HUES48 (cell line): ENCODE results near the gene BICDL1.

Source experiments
- H3K27ac ChIP-seq: one replicate; pipeline ENCODE4 v1.7.0; 2013; ENCODE audit warnings: low read depth, low read length, inconsistent platforms
- H3K27me3 ChIP-seq: 2 replicates; pipeline ENCODE4 v1.6.1; 2013; ENCODE audit warnings: mild to moderate bottlenecking, low read length; ENCODE audit not compliant: control insufficient read depth, insufficient read depth
- H3K36me3 ChIP-seq: 2 replicates; pipeline ENCODE4 v1.6.1; 2013; ENCODE audit warnings: low read length; ENCODE audit not compliant: control insufficient read depth, insufficient read depth
- H3K4me1 ChIP-seq: 2 replicates; pipeline ENCODE4 v1.6.1; 2013; ENCODE audit warnings: mild to moderate bottlenecking, low read length; ENCODE audit not compliant: control insufficient read depth, insufficient read depth
- H3K4me3 ChIP-seq: 2 replicates; pipeline ENCODE4 v1.5.1; 2013; ENCODE audit warnings: mild to moderate bottlenecking, low read depth, low read length
- H3K9ac ChIP-seq: 2 replicates; pipeline ENCODE4 v1.6.1; 2013; ENCODE audit warnings: mild to moderate bottlenecking, low read depth, low read length, moderate library complexity
- H3K9me3 ChIP-seq: 2 replicates; pipeline ENCODE4 v1.6.1; 2013; ENCODE audit warnings: low read length; ENCODE audit not compliant: control insufficient read depth, insufficient read depth

Gene BICDL1

DNA sequence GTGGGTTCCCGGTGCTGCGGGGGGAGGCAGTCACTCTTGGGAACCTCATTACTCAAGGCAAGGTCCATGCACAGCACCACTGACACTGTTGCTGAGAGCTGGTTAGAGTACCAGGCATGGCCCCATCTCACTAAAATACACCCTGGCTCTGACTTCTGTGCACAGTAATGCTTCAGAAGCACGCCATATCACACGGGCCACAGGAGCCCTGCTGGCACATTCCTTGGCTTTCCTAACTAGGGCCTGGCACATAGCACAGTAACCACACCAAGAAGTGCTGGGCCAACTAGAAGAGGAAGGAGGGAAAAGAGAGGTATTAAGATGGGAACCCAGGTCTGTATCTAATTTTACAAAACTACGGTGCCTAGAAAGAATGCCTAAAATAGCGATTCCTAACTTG is 141.0 kb downstream of the BICDL1 start:
- Histone ChIP-seq H3K4me1 (peaks cover 3% of the 10 kb centered on the region), H3K27me3 (no peaks in the 10 kb centered on the region), H3K9ac (no peak overlapping the region), H3K27ac (no peak overlapping the region), H3K36me3 (peaks cover 94% of the 10 kb centered on the region), H3K4me3 (no peak overlapping the region), H3K9me3 (no peaks in the 10 kb centered on the region)

DNA sequence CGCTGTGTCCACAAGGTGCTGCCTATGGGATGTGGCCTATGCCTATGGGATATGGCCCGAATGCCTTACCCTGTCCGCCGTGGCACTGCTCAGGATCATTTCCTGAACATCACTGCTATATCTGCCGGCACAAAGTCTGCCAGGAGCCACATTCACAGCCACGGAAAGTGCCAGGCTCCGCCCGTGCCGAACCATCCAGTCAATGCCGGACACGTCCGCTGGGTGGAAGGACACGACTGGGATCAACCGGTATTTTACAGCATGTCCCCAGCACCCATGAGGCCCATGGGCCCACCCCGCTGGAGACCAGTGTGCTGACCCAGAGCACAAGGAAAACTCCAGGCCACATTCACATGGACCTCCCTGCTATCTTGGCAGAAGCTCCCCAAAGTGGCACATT is 142.1 kb downstream of the BICDL1 start:
- Histone ChIP-seq H3K27me3 (no peaks in the 10 kb centered on the region), H3K9ac (no peak overlapping the region), H3K9me3 (no peaks in the 10 kb centered on the region), H3K36me3 (peaks cover 99% of the 10 kb centered on the region), H3K27ac (no peak overlapping the region), H3K4me1 (peaks cover 3% of the 10 kb centered on the region), H3K4me3 (no peak overlapping the region)

DNA sequence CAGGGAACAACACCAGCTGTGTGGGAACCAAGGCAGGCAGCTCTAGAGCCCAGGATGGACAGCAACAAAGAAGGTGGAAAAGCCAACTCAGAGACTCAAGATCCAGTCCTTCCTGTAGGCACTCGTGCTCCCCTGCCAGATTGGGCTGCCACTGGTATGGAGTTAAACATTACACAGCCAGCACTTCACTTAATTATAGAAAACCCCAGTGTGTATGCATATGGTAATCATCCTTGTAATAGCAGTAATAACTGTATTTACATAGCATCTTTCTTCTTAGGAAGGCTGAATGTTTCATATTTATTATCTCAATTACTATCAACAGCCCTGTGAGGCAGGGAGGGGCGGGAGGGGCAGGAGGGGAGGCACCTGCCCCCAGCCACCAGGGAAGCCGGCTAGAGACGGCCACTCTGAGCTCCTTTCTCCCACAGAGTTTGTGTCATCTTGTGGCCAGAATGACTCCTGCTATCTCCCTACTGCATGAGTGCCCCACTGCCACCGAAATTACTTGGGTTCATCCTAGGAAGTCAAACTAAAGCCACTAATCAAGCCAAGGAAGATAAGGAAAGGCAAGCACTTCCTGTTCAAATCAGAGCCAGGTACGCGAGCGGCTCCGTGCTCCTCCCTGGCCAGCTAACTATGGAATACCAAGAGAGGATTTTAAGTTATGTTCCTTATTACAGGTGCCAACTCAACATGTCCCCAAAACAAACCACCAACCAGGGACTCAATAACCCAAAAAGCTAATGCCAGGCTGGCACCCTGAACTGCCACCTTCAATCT is 143.2 kb downstream of the BICDL1 start:
- Histone ChIP-seq H3K4me1 (peaks cover 2% of the 10 kb centered on the region), H3K9me3 (no peaks in the 10 kb centered on the region), H3K9ac (no peak overlapping the region), H3K4me3 (no peak overlapping the region), H3K36me3 (peaks cover 99% of the 10 kb centered on the region), H3K27me3 (no peaks in the 10 kb centered on the region), H3K27ac (no peak overlapping the region)

DNA sequence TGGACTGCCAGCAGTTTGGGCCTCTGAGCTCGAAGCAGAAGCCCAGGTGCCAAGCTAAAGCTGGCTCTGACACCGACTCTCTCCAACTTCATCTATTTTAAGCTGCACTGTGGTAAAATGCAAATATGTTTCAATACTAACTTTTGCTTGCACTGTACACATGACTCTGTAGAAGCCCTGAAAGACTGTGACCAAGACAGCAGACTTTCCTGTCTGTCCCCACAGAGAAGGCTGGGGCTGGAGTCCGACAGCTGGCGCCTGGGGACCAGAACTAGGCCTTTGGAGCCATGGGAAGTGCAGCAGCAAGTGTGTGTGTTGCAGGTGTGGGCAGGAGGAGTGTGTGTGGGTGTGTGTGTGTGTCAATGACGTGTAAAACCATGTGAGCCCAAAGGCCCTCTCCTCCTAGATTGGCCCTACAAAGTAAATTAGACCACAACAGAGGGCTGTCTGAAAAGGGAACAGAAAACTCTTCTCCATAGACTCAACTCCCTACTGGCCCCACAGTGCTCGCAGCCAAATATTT is 143.9 kb downstream of the BICDL1 start:
- peaks cover 99% of the 10 kb centered on the region for H3K36me3 ChIP-seq
- H3K27me3 ChIP-seq, result no peaks in the 10 kb centered on the region
- H3K4me1 ChIP-seq, result no peaks in the 10 kb centered on the region
- H3K27ac ChIP-seq, result no peak overlapping the region
- H3K9me3 ChIP-seq, result no peaks in the 10 kb centered on the region
- H3K4me3 ChIP-seq, result no peak overlapping the region
- no peak overlapping the region for H3K9ac ChIP-seq

DNA sequence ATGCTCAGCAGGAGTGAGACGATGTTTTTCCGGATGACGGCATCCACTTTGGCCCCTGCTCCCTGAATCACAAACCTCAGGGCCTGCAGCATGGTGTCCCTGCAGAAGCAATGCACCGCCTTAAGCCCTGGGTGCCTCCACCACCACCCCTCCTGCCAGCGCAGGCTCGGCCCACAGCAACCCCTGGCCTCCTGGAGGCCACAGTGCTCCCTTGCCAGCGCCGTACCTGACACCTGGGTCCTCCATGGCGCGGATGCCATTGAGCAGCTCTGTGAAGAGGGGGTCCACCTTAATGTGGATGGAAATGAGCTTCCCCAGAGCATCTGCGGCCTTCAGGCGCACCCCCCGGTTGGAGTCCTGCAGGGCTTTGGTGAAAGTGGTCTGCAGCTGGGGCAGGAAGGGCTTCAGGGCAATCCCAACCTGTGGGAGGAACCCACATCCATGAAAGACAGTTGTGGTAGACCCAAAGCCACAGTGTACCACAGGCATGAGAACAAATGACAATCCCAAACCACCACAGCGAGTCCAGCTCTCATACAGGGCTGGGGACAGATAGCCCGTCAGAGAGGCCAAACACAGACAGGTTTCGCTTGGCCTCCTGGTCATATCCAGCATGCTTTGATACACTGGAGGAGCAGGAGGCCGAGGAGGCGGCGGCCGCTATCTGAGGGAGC is 145.4 kb downstream of the BICDL1 start:
- Histone ChIP-seq H3K4me3 (no peak overlapping the region), H3K9ac (no peak overlapping the region), H3K27ac (no peak overlapping the region), H3K9me3 (no peaks in the 10 kb centered on the region), H3K4me1 (no peaks in the 10 kb centered on the region), H3K27me3 (no peaks in the 10 kb centered on the region), H3K36me3 (peaks cover 97% of the 10 kb centered on the region)

DNA sequence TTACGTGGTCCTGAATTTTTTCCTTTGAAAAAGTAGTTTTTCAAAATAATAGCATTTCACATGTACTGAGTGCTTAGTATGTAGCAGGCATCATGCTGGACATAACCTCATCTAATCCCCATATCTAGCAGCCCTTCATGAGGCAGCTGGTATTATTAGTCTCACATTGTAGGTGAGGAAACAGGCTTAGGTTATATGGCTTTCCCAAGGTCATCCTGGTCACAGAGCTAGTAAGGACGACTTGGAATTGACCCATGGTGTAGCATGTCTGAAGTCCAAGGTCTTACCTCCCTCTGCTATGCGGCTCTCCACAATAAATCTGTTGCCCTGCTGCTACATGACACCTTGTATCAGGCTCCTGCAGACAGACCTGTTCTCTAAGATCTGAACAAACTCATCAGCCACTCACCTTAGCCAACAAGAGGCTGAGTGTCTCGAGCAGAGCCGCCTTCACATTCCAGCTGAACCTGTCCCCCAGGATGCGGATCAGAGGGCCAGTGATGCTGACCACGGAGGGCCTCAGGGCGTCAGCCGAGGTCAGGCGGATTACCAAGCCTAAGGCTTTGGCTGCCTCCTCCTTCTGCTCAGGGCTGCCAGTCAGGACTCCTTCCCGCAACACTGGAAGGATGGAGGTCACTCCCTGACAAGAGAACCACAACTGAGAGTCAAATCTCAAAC is 147.2 kb downstream of the BICDL1 start:
- H3K27me3 ChIP-seq, result no peaks in the 10 kb centered on the region
- H3K9ac ChIP-seq, result no peak overlapping the region

DNA sequence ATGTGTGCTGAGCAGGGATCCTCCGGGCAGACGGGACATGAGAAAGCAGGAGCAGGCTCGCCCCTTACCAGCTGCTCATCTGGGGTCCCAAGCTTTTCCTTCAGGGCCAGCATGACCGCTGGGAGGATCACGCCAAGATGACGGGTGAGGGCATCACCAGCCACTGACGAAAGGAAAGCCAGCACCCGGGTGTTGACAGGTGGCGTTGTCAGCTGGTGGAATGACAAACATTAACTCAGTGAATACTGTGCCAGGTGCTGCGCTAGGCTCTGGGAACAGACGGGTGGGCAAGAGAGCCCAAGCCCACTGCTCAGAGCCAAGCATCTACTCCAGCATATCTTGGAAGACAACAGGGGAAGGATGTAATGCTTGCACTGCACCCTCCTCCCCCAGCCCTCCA is 148.8 kb downstream of the BICDL1 start:
- Histone ChIP-seq H3K9ac (no peak overlapping the region), H3K27me3 (no peaks in the 10 kb centered on the region), H3K27ac (no peak overlapping the region), H3K9me3 (no peaks in the 10 kb centered on the region), H3K4me1 (no peaks in the 10 kb centered on the region), H3K4me3 (no peak overlapping the region), H3K36me3 (peaks cover 97% of the 10 kb centered on the region)

More for the DNA sequence above, 147.2 kb downstream of the BICDL1 start:
- Histone ChIP-seq H3K4me3 (no peak overlapping the region), H3K27ac (no peak overlapping the region), H3K4me1 (no peaks in the 10 kb centered on the region), H3K36me3 (peaks cover 97% of the 10 kb centered on the region), H3K9me3 (no peaks in the 10 kb centered on the region)

DNA sequence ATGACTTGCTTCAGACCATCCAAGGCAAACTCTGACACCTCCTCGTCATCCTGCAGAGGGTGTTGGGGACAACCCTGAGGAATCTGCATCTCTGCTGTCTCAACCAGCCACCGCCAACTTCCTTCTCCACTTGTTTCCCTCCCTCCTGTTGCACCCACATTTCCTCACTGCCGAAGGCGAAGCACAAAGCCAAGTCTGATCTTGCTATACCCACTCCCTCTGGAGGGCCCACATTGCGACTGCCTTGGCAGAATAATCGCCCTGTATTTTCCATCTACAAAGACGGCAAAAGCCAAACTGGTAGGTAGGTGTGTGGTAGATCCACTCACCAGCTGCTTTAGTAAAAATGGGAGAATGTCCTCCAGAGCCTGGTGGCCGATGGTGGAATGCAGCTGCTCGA is 149.3 kb downstream of the BICDL1 start:
- H3K4me1 ChIP-seq, result no peaks in the 10 kb centered on the region
- H3K27ac ChIP-seq, result no peak overlapping the region
- no peak overlapping the region for H3K4me3 ChIP-seq
- no peaks in the 10 kb centered on the region for H3K9me3 ChIP-seq
- peaks cover 97% of the 10 kb centered on the region for H3K36me3 ChIP-seq
- H3K27me3 ChIP-seq, result no peaks in the 10 kb centered on the region
- H3K9ac ChIP-seq, result no peak overlapping the region

DNA sequence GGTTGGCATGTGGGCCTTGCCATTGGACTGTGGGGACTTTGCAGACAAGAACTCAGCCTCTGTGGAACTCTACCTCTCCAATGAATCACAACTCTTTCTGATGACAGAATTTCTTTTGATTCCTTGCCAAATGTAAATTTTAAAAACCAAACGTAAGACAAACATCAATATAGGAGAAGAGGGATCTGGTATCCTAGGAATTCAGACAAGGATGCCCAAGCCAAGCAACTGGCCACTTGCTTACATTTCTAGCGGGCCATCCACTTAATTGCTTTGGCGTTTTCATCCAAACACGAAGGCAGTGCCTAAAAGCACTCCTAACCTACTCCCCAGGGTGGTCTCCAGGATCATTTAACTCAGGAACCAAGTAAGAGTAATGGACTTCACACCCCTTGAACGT is 150.9 kb downstream of the BICDL1 start:
- H3K9me3 ChIP-seq, result no peaks in the 10 kb centered on the region
- no peak overlapping the region for H3K4me3 ChIP-seq
- no peak overlapping the region for H3K27ac ChIP-seq
- H3K27me3 ChIP-seq, result no peaks in the 10 kb centered on the region
- peaks cover 97% of the 10 kb centered on the region for H3K36me3 ChIP-seq
- no peak overlapping the region for H3K9ac ChIP-seq
- H3K4me1 ChIP-seq, result no peaks in the 10 kb centered on the region

DNA sequence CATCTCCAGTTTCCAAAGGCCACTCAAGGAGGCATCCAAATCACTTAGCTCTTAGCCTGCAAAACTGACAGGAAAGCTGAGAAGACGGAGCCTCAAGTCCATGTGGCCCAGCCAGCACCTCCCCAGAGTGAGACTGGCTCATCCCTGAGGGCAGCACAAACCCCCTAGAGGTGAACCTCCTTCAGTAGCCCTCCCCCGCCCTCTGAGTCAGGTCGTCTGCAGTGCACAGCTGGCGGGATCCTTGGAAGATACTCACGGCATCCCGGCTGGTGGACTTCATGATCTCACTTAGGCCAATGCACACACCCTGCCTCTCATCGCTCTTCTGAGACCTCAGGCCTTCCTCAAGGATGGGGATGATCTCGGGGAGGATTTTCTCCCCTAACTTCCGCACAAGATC is 151.6 kb downstream of the BICDL1 start:
- H3K36me3 ChIP-seq, result peaks cover 97% of the 10 kb centered on the region
- H3K9me3 ChIP-seq, result no peaks in the 10 kb centered on the region
- H3K27me3 ChIP-seq, result no peaks in the 10 kb centered on the region

DNA sequence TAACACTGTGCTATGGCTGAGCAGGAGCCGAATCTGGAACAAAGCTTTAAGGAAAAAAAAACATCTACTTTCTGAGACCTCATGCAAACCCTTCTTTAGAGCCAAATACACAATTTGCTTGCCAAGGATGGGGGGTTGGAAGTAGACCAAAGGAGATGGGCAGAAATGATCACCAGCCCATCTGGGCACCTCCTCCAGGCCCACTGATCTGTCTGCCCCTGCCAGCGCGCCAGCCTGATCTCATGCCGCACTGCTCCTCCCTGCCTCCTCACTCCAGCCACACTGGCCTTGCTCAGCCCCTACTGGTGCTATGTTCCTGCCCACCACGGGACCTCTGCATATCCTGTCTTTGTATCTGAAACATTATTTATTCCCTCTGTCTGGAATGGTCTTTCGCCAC is 152.3 kb downstream of the BICDL1 start:
- no peaks in the 10 kb centered on the region for H3K27me3 ChIP-seq
- H3K4me1 ChIP-seq, result no peaks in the 10 kb centered on the region
- no peak overlapping the region for H3K4me3 ChIP-seq
- peaks cover 97% of the 10 kb centered on the region for H3K36me3 ChIP-seq
- no peak overlapping the region for H3K27ac ChIP-seq
- no peak overlapping the region for H3K9ac ChIP-seq
- no peaks in the 10 kb centered on the region for H3K9me3 ChIP-seq

More for the DNA sequence above, 151.6 kb downstream of the BICDL1 start:
- no peak overlapping the region for H3K4me3 ChIP-seq
- no peak overlapping the region for H3K27ac ChIP-seq
- H3K9ac ChIP-seq, result no peak overlapping the region
- no peaks in the 10 kb centered on the region for H3K4me1 ChIP-seq
